Psoas muscle (tissue), 8 donors: ENCODE data around the gene SLC7A6. TPM values are rescaled to one million over a fixed set of nuclear protein-coding genes. Genes with fewer than 3 reads are reported as not detected.

ENCODE experiments used
- ATAC-seq, 4 donors: fragments of 200-7000 bp; cut with Tn5 transposase; one replicate each; pipeline ENCODE4 v1.9.1; 2020; ENCODE audit warnings: moderate library complexity in 3 of 4, mild to moderate bottlenecking in 2 of 4
- DNase-seq, 2 donors: peaks; one replicate each; pipeline ENCODE4 v3.0.0-alpha.2; 2020
- H3K27ac ChIP-seq: fragments of 200-600 bp; one replicate; pipeline ENCODE4 v1.8.0; 2022
- H3K27me3 ChIP-seq, 3 donors: fragments of 200-600 bp in 1 of 3; one replicate each; pipeline versions ENCODE4 v1.6.1 to v1.8.0; 2013 to 2022; ENCODE audit warnings: low read length in 2 of 3, mild to moderate bottlenecking in 2 of 3, moderate library complexity in 1 of 3; ENCODE audit not compliant: insufficient read depth in 3 of 3
- H3K36me3 ChIP-seq, 2 donors: fragments of 200-600 bp in 1 of 2; one replicate each; pipeline versions ENCODE4 v1.6.1 to v1.8.0; 2013 to 2022; ENCODE audit warnings: low read depth in 1 of 2, mild to moderate bottlenecking in 1 of 2, moderate library complexity in 1 of 2; ENCODE audit not compliant: insufficient read depth in 1 of 2
- H3K4me1 ChIP-seq: fragments of 200-600 bp; one replicate; pipeline ENCODE4 v1.8.0; 2022
- H3K4me3 ChIP-seq: fragments of 200-600 bp; one replicate; pipeline ENCODE4 v1.8.0; 2022; ENCODE audit warnings: mild to moderate bottlenecking
- H3K9me3 ChIP-seq: fragments of 200-600 bp; one replicate; pipeline ENCODE4 v1.8.0; 2022
- WGBS, 3 donors: extraction: QIAGEN DNeasy Blood & Tissue Kit; methylation state at CpG; one replicate each; pipeline versions ENCODE4 v1.1.6 to v1.1.7; 2013; 5-methylcytosine and 5-hydroxymethylcytosine counted together
- intact Hi-C, 2 donors: fragments of 100-400 bp; cut with DNase I; formaldehyde crosslinking; loops; one replicate each; pipeline versions ENCODE4 v1.11.0 to v1.14.2; 2022
- polyA plus RNA-seq, 3 donors: library from polyadenylated mRNA; stranded (reverse); fragments of 200-250 nt; gene quantifications; one replicate each; pipeline ENCODE4 v1.2.3, GENCODE V29; 2013
- total RNA-seq, 4 donors: library from RNA; stranded (reverse); fragmentation: NEBNext Ultra II Directional in 2 of 4; extraction: Animal tissue kit (Norgen Biotek cat#: 25700) in 2 of 4; gene quantifications; one replicate each; pipeline versions ENCODE4 v1.2.1 to v1.2.4, GENCODE V29; 2021 to 2023
- TF ChIP-seq, protein P1 (sequence below): fragments of 200-600 bp; IDR thresholded peaks from one replicate; pipeline ENCODE4 v1.8.0; 2022; ENCODE audit warnings: antibody characterized with exemption
- donor health status: healthy with polysubstance abuse.
- donor health status: DM: no; HTN: no; CAD: no; lungs with moderate emphysema.
- donor health status: Bipolar disorder and iron deficiency.
- donor health status: healthy.
- donor health status: DM: yes; HTN: yes; CAD: no.
- donor health status: DM: no; HTN: no; CAD: no.
- donor health status: DM: no; HTN: no; CAD: no.
- donor health status: DM: yes; HTN: yes; CAD: no.

SLC7A6 gene
- total and polyA plus RNA-seq, 7 donors = 9.2 to 217 (median 48.7) TPM

DNA sequence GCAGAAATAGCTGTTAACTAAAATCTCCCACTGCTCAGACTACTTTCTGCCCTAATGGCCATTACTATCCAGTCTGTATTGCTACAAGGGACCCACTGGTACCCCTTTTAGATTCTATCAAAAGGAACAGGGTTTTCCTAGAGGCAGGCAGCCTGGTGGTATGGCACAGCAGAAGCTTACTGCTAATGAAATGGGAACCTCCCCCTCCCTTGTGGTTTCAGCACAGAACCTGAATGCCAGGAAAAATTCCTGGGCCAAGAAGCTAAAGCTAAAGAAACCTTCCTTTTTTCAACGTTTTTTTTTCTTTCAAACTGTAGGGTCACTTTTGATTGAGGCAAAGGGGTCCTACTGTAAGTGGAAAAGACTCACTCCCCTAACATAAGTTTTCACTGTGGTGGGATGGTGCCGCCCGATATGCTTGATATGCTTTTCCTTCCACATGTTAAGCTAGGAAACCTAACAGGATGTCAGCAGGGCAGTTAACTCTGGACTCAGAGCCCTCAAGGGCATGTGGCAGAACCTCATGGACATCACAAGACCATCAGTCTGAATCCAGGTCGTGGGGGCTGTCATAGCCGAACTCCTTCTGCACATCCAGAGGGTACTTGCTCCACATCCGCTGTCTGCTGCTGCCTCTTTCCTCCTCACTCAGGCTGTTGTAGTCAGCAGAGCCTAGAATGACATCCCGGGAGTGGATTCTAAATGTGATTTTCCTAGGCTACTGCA lies 36.6 kb downstream of the SLC7A6 start:
- ATAC-seq = no peak
- no peak for DNase-seq
- Histone ChIP-seq H3K36me3 (peaks cover 9 to 100% of the 10 kb centered on the region in 2 donors), H3K27me3 (no peaks in the 10 kb centered on the region), H3K27ac (peak overlapping the region; percentile 38), H3K4me3 (no peak overlapping the region), H3K4me1 (peaks cover 29% of the 10 kb centered on the region), H3K9me3 (no peaks in the 10 kb centered on the region)
- intact Hi-C loops = no loop called here
- TF ChIP-seq, protein P1, sequence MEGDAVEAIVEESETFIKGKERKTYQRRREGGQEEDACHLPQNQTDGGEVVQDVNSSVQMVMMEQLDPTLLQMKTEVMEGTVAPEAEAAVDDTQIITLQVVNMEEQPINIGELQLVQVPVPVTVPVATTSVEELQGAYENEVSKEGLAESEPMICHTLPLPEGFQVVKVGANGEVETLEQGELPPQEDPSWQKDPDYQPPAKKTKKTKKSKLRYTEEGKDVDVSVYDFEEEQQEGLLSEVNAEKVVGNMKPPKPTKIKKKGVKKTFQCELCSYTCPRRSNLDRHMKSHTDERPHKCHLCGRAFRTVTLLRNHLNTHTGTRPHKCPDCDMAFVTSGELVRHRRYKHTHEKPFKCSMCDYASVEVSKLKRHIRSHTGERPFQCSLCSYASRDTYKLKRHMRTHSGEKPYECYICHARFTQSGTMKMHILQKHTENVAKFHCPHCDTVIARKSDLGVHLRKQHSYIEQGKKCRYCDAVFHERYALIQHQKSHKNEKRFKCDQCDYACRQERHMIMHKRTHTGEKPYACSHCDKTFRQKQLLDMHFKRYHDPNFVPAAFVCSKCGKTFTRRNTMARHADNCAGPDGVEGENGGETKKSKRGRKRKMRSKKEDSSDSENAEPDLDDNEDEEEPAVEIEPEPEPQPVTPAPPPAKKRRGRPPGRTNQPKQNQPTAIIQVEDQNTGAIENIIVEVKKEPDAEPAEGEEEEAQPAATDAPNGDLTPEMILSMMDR = no peak
- WGBS, 3 donors = 78 to 86% (median 84%) methylated on average over 7 of the region's 7 CpGs

DNA sequence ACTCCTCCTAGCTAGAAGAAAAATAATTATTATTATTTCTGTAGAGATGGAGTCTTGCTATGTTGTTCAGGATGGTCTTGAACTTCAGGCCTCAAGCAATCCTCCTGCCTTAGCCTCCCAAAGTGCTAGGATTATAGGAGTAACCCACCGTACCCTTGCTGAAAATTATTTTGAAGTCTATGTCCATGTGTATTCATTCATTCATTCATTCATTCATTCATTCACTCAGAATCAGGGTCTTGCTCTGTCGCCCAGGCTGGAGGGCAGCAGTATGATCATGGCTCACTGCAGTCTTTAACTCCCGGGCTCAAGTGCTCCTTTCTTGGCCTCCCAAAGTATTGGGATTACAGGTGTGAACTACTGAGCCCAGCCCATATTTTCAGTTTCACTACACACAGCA lies 42.3 kb downstream of the SLC7A6 start:
- peaks cover 18% of the 10 kb centered on the region for H3K4me1 ChIP-seq
- DNase-seq (no peak), ATAC-seq (no peak)
- H3K9me3 ChIP-seq = no peaks in the 10 kb centered on the region
- H3K36me3 ChIP-seq = peaks cover 2 to 79% of the 10 kb centered on the region in 2 donors
- 91 to 99% (median 92%) methylated on average over 3 of the region's 3 CpGs for WGBS, 3 donors
- TF ChIP-seq, protein P1 = no peak
- H3K27me3 ChIP-seq = no peaks in the 10 kb centered on the region
- H3K4me3 ChIP-seq = no peak overlapping the region
- intact Hi-C loops = no loop called here
- no peak overlapping the region for H3K27ac ChIP-seq

DNA sequence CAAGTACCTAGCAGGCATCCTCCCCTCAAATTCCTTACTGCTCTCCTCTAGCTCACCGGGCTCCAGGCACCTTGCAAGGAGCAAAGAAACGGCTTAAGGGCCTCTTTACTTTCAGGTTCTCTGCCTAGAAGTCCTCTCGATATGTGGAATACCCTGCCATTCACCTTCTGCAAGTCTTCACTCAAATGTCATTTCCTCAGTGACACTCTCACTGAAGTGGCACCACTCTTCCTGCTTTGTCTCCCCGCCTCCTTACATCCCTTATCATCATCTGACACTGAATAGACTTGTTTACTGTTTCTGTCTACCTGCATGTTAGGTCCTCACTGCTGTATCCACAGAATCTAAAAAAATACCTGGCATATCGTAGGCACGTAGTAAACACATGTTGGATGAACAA lies 45.5 kb downstream of the SLC7A6 start:
- Histone ChIP-seq H3K4me3 (peak overlapping the region; percentile 96), H3K27me3 (no peaks in the 10 kb centered on the region), H3K36me3 (peaks cover 8 to 63% of the 10 kb centered on the region in 2 donors), H3K9me3 (no peaks in the 10 kb centered on the region), H3K27ac (peak overlapping the region; percentile 94), H3K4me1 (peaks cover 31% of the 10 kb centered on the region)
- 43 to 47% (median 46%) methylated on average over 6 of the region's 6 CpGs for WGBS, 3 donors
- TF ChIP-seq, protein P1 = no peak
- ATAC-seq (no peak), DNase-seq (no peak)
- intact Hi-C loops = loop anchor here (5.0 to 10.0 kb wide), 2 partner anchors 47 to 235 kb away; partner anchors contain the start of gene SLC7A6 (in 1 of the 2)

DNA sequence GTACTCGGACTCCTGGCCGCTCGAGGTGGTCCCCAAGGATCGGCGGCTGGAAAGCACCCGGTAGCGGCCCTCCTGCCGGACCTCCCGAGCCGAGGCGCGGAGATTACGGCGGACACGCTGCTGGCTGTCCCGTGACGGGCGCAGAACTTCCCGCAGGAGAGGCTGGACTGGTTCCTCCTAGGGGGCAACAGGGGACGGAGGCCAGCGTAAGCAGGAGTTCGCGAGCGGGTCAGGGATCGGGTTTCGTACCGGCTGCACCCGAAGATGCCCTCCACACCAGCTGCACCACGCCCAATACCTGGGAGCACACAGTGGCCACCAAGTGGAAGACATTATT lies 46.1 kb downstream of the SLC7A6 start:
- 0% methylated on average over 28 to 29 of the region's 29 CpGs for WGBS, 3 donors

More for the DNA sequence above, 46.1 kb downstream of the SLC7A6 start:
- Histone ChIP-seq H3K27me3 (no peaks in the 10 kb centered on the region), H3K9me3 (no peaks in the 10 kb centered on the region), H3K4me1 (peaks cover 31% of the 10 kb centered on the region), H3K36me3 (peaks cover 8 to 62% of the 10 kb centered on the region in 2 donors), H3K27ac (peak overlapping the region; percentile 94), H3K4me3 (peak overlapping the region; percentile 96)
- intact Hi-C loops = loop anchor here (5.0 to 10.0 kb wide), 2 partner anchors 48 to 236 kb away; partner anchors contain the start of gene SLC7A6 (in 1 of the 2)
- ATAC-seq (peak; percentile 57 to 67 (median 63)), DNase-seq (peak in 1 of 2 donors; percentile 34)
- TF ChIP-seq, protein P1 = no peak
